Measurements from ENCODE around the gene MS4A5.

DNA sequence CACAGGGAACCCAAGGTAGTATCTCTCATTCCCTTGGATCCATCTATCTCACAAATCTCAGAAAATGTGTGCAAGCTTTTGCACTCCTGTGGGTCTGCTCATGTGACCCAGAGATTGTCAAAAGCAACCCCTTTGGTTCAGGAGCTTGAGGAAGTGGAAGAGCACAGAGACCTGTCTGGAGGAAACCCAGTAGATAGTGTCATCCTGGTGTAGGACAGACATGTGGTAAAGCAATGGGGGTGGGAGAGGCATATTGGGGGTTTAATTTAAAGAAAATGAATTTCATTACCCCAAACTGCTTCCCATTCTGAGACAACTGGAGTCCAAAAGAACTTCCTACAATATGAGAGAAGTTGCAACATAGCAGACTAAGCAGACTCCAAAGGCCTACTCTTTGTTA, 39.0 kb upstream of the MS4A5 start:
- TF ChIP-seq, protein P1, sequence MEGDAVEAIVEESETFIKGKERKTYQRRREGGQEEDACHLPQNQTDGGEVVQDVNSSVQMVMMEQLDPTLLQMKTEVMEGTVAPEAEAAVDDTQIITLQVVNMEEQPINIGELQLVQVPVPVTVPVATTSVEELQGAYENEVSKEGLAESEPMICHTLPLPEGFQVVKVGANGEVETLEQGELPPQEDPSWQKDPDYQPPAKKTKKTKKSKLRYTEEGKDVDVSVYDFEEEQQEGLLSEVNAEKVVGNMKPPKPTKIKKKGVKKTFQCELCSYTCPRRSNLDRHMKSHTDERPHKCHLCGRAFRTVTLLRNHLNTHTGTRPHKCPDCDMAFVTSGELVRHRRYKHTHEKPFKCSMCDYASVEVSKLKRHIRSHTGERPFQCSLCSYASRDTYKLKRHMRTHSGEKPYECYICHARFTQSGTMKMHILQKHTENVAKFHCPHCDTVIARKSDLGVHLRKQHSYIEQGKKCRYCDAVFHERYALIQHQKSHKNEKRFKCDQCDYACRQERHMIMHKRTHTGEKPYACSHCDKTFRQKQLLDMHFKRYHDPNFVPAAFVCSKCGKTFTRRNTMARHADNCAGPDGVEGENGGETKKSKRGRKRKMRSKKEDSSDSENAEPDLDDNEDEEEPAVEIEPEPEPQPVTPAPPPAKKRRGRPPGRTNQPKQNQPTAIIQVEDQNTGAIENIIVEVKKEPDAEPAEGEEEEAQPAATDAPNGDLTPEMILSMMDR (IDR thresholded peaks at IDR 0.05; ENCODE audit: low read depth, low read length) = no peak
- no peak for TF ChIP-seq MYC (IDR thresholded peaks at IDR 0.05; ENCODE audit: low read depth, low read length)
